Measurements from ENCODE around the gene SEMA3C.

DNA sequence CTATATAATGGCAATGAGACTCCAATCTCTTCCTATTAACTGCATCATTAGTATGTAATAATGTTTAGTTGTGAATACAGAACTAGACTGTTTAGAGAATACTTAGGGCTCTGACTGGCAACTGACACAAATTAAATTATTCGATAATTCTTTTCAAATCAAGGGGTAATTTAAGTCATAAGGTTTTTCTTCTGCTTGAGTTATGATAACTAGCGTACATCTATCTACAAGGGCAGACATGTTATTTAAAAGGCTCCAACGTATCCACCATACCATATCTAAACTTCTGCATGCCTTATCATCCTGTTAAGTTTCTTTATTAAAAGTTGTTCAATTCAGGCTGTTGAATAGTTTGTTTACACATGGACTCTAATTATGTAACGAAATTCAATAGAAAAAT lies 11.2 kb downstream of the SEMA3C start:
- TF ChIP-seq, protein P1, sequence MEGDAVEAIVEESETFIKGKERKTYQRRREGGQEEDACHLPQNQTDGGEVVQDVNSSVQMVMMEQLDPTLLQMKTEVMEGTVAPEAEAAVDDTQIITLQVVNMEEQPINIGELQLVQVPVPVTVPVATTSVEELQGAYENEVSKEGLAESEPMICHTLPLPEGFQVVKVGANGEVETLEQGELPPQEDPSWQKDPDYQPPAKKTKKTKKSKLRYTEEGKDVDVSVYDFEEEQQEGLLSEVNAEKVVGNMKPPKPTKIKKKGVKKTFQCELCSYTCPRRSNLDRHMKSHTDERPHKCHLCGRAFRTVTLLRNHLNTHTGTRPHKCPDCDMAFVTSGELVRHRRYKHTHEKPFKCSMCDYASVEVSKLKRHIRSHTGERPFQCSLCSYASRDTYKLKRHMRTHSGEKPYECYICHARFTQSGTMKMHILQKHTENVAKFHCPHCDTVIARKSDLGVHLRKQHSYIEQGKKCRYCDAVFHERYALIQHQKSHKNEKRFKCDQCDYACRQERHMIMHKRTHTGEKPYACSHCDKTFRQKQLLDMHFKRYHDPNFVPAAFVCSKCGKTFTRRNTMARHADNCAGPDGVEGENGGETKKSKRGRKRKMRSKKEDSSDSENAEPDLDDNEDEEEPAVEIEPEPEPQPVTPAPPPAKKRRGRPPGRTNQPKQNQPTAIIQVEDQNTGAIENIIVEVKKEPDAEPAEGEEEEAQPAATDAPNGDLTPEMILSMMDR (conservative IDR thresholded peaks at IDR 0.05; ENCODE audit: low read length), result no peak
- no peak for TF ChIP-seq EZH2phosphoT487 (IDR thresholded peaks at IDR 0.05; ENCODE audit: borderline replicate concordance)

Data from Loucy (cell line).